Activated CD4-positive, alpha-beta T cell treated with anti-CD3 and anti-CD28 coated beads, Interleukin-2, amount 50 U/mL, for 16 hours (primary cell): ENCODE measurements around the gene SYT7.

ENCODE experiments used
- DNase-seq: peaks from one replicate; pipeline ENCODE4 v3.0.0-alpha.2; 2020

SYT7 gene

DNA sequence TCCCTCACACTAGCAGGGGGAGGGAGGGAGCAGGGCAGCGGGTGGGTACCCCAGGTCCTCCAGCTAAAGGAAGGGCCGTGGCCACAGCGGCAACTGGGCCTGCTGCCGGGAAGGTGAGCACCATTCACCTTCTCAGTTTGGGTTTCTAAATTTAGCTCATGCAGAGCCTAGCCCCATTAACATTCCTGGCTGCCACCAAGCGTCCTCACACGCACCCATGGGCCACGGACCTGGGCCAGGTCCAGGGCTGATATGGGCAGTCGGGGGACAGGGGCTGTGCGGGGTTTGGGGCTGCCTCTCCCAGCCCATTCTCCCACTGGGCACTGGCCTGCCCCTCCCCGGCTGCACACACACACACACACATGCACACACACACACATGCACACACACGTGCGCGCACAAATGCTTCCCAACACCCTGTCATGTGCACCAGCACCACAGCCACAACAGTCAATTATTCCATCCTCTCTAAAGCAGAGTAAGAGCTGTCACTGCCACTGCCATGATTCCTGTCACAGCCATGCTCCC lies 28.7 kb downstream of the SYT7 start:
- no peak for DNase-seq

DNA sequence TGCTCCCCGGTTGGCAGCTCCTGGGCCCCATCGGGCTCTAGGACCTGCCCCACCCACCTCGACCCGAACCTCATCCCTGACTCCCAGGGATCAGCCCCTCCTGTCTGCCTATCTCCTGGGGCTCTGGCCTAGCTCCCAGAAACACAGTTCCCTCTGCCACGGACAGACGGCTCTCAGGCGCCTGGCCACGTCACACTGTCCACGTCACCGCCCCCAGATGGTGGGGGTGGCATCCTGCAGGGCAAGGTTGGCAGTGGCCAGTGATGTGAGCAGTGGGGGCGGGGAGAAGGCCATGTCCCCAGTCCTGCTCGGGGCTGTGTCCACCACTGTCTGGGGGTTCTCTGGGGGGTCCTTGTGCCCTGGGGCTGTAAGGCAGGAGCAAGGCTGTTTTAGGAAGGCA lies 29.2 kb downstream of the SYT7 start:
- no peak for DNase-seq

DNA sequence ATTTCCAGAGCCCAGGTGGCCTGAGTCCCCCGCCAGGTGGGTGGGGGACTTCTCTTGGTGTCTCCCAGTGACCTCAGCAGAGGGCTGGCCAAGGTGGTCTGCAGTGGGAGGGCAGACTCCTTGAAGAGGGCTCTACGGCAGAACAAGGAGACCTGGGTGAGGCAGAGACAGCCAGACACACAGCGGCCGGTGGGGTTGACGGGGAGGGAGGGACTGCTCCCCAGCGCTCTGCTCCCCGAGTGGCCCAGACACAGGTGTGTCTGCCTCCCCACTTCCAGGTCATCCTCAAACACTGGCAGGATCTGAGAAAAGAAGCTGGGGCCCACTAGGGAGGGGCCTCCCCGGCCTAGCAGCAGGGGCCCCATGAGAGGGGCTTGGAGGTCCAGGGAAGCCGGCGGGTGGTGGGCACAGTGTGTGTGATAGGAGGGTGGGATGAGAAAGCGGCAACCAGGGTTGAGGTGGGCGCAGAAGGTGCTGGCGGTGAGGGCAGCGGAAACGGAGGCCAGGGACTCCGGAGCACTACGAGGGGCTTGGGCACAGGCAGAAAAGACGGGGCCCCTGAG lies 30.1 kb downstream of the SYT7 start:
- no peak for DNase-seq

DNA sequence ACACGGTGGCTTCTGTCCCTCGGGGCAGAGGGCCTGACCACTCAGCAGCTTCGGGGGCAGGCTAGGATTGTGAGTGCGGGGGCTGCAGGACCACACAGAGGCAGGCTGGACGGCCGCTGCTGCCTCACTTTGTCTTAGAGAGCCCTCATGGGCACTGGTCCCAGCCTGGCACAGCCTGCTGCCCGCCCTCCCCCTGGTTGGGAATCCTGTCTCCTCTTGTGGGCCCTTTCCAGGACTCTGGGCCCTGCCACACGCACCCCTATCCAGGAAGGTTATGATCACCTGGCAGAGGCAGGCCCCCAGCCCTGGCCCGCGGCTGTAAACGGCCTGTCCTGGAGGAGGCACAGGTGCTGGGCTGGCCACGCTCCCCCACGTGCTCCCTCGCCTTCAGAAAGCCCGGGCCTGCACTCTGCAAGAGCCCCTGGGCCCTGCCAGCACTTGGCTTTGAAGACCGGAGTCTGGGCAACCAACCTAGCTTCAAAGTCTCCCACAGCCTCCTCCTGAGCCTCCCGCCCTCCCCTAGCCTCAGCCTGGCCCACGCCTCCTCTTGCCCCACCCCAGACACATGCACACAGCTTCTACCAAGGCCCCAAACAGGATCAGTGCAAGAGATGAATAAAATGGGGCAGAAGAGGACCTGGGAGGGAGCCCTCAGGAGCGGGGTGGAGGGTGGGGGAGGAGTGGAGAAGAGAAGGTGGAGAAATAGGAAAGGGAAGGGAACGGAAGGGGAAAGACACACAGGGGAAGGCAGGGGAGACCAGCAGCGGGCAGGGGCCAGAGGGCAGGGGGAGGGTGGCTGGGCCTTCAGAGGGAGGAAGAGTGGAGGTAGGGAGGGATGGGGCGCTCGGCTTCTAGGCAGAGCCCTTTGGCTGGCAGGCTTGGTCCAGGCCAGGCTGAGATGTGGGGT lies 31.0 kb downstream of the SYT7 start:
- no peak for DNase-seq

DNA sequence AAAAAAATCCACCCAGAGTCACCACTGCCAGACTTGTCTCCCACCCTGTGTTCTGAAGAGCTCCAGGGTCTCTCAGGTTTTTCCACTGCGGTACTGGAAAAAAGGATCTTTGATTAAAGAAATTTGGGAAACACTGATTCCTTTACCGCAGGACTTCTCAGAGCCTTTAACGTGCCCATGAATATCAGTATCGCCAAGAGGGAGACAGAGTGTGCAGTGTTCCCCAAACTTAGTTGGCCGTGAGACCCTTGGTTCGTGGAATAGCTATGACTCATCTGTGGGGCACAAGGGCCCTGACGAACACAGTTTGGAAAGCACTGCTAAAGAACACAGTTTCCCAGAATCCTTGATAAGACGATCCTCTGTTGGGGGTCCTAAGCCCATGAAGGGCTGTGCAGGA lies 31.7 kb downstream of the SYT7 start:
- no peak for DNase-seq

DNA sequence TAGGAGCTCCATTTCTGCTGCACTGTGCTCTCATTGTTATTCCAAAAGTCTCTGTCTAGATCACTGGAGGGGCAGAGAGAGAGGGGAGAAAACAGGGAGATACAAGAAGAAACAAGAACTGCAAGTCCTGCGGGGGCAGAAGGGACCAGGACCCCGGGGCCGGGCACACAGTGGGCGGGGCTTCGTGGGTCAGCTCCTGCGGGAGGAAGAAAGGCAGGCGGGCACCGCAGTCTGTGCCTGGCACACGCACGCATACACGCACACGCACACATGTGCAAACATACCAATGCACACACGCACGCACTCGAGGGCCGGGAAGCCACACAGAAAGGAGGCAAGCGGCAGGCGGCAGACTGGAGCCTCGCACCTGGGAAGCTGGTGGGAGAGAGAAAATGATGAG lies 33.6 kb downstream of the SYT7 start:
- no peak for DNase-seq

DNA sequence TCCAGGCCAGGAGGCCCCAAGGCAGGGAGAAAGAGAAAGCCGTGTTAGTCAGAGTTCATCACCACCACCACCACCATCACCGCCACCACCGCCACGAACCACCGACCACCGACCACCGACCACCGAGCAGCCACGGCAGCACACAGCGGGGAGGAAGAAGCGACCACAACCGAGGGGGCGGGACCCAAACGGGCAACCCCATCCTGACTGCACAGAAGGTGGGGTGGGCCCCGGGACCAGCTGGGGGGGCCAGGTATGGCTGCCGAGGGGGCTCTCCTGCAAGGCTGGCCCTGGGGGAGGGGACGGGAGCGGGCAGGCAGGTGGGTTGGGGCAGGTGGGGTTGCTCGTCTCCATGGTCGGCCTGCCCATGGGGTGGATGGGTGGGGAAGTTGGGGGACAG lies 34.2 kb downstream of the SYT7 start:
- DNase-seq, result no peak

DNA sequence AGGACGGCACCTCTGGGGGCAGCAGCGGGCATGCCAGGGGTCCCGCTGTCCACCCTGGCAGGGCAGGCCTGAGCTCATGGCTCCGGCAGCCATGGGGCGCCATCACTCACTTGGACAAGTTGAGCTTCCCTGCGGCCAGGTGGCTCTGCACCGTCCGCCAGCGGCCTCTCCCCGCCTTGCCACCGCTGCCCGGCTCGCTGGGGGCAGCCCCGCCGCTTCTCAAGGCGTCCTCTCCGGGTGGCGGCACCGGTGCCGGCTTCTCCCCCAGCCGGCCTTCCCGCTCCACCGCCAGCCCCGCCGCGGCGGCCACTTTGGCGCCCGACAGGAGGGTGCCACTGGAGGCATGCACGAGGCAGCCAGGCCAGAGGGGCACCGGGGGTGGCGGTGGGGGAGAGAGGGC lies 35.0 kb downstream of the SYT7 start:
- DNase-seq, result no peak

DNA sequence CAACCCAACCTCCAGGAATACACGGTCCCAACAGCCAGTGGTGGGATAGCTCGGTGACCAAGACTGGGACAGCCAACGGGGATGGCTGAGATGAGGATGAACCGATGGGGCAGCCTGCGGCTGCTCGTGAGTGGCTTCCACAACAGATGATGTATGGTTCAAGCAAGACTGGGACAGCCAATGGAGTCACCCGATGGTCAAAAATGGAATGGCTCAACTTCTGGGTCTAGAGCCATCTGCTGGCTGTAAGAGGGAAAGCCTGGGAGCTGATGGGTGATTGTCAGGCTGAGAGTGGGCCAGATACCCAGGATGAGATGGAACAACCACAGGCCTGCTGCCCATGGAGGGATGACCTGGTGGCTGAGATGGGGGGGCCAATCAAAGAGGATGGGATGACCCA lies 35.5 kb downstream of the SYT7 start:
- peak; percentile 8 for DNase-seq

DNA sequence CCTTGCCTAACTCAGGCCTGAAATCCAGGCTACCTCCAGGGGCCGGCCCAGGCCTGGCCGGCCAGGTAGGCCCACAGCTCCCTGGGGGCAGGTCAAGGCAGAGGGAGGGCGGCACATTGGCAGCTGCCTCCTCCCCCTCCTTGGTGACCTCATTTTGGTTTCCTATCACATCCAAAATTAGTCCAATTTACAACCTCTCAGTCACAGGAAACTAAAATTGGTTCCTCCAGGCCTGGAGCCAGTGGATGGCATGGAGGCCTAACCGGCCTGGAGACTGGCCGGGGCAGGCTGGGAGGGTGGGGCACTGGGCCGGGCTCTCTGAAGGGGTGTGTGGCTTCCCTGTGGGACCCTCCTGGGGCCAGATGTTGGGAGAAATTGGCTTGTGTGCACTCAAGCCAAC lies 36.4 kb downstream of the SYT7 start:
- DNase-seq, result no peak

DNA sequence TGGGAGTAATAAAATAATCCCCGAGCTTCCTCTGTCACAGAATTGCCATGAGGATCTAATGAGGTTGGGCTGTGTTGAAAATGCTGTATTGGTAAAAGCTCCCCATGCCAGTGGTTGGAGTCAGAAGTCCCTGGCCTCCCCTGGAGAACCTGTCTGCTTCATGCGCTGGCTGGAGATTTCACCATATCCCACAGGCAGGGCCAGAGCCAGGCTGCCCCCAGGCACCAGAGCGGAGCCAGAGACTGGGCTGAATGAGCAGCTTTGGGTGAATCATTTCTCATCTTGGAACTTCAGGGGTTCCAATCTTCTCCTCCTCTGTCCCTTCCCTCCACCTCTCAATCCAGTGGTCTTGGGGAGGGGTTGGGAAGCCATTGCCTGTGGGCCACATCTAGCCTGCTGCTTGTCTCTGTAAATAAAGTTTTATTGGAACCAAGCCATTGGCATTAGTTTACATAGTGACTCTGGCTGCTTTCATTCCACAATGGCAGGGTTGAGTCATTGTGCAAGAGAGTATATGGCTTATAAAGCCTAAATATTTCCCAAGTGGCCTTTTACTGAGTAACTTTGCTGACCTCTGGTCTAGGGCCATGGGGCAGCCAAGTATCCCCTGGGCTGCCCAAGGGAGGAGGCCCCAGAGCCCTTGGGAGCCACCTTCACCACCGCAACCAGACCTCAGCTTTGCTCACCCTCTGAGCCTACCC lies 37.1 kb downstream of the SYT7 start:
- no peak for DNase-seq

DNA sequence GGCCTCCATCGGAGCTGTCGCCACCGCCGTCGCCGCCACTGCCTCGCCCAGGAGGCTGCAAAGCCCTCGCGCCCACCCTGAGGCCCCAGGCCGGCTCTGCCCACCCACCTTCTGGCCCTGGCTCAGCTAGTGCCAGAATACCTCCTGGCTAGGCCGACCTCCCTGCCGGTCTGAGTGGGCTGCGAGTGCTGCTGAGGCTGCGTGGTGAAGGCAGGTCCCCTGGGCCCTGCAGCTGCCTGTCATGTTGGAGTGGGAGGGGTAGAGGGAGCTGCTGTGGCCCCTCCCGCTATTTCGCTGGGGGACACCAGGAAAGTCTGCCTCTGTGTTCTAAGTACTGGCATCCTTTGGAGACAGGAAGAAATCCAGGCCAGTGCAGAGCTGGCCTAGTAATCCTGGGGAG lies 38.2 kb downstream of the SYT7 start:
- no peak for DNase-seq

DNA sequence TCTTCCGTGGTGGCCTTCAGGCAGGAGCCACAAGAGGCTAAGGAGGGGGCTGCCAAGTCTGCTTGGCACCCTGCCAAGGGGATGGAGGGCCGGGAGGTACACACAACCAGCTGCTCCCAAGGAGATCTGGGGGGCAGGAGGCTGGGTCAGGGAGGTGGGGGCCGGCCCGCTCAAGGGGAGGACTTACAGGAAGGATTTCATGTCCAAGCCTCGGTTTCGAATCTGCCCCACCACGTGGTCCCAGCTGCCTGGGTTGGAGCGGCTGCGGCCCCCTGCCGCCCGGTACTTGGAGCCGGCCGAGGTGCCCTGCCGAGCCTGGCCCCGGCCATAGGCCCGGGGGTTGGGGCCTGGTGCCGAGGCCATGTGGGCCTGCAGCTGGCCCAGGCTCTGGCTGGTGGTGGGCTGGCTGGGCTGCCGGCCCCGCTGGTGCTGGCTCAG lies 38.8 kb downstream of the SYT7 start:
- no peak for DNase-seq

DNA sequence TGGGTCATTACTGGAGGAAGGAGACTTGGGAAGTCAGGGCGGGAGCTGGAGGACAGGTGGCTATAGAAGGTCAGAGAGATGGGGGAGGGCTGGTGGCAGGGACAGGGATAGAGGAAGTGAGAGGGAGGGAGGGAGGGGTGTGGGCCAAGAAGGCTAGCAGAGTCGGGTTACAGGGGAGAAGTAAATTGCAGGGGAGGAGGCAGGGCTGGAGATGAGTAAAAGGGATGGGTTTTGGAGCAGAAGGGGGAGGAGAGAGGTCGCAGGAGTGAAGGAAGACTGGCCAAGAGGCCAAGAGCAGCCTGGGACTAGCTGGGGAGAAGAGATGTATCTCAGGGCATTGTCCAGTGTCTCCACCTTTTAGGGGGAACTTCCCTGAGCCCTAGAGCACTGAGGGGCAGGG lies 39.3 kb downstream of the SYT7 start:
- DNase-seq, result no peak

DNA sequence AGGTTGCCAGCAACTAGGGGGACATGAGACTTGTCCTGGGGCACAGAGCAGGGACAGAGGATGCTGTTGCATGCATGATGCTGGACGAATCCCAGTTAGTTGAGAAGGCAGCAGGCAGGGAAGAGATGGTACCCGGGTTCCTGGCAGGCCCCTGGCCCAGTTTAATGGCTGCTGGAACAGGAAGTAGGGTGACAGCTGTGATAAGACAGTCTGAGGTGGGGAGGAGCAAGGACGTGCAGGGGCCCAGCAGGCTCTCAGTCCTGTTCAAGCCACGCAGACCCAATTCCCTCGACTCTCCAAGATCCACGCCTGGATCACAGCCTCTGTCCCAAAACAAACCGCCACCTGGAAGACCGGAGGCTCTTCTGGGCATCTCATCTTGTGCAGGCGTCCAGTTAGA lies 40.3 kb downstream of the SYT7 start:
- DNase-seq, result no peak

DNA sequence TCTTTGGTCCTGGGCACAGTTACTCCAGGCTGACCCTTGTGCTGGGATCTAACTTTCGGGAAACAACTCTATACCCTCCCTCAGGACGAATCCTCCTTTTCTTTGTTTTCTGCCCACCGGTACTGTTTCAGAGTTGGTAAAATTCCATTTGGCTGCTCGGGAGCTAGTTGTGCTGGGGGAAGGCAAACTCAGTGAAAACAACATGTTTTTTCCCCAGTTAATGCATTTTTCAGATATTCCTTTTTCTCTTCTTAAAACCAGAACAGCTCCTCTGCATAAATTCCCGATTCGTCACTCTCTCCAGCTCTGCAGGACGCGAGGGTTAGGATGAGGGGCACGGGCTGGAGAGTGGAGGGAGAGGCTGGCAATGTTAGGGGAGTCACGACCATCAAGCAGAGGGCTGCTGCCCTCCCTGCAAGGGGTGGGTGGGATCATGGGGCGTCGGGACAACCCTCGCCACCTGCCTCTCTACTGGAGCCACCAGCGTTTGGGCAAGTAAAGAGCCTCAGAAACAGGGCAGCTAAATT lies 41.0 kb downstream of the SYT7 start:
- no peak for DNase-seq

DNA sequence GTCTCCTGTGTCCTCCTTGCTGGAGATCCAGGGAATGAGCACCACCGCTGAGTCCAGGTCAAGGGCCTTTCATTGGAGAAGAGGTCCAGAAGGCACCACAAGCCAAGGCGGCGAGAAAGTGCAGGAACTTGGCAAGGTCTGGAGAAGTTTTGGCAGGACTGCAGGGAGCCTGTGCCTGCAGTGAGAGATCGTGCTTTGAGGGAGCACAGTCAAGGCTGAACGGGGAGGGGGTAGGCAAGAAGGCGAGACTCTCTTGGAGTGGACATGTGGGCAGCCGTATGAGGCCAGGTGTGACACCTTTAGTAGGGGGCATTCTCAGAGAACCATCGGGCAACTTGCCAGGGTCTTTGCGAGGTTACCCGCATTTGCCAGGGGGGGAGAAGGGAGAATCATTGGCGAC lies 41.9 kb downstream of the SYT7 start:
- no peak for DNase-seq

DNA sequence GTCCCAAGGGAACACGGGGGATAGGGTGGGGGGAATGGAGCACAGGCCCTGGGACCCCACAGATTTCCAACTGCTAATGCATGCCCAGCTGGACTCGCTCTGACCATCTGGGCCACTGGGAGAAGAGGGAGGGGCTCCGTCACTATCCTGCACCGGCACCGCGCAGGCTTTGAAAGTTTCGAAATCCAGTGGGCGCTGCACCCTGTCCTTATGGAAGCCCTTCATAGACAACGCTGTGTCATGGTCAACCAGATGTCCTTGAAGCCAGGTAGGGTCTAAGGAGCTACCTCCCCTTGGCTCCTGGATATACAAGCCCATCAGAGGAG lies 42.3 kb downstream of the SYT7 start:
- no peak for DNase-seq

DNA sequence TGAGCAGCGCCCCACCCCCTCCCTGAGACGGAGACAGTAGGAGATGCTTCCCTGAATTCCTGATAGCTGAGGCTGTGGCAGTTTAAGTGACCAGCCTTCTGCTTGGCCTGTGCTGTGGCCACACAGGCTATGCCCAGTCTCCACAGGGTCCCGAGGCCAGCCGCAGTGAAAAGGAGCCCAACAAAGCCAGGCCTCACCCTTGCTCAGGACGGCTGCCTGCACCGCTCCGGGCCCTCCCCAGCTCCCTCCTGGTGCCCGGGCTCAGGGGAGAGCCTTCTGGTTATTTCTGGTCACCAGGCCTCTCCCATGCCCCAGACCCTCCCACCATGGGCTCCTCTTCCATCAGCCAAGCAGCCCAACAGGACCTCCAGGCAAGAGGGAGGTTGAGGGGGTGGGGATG lies 43.5 kb downstream of the SYT7 start:
- DNase-seq, result no peak

DNA sequence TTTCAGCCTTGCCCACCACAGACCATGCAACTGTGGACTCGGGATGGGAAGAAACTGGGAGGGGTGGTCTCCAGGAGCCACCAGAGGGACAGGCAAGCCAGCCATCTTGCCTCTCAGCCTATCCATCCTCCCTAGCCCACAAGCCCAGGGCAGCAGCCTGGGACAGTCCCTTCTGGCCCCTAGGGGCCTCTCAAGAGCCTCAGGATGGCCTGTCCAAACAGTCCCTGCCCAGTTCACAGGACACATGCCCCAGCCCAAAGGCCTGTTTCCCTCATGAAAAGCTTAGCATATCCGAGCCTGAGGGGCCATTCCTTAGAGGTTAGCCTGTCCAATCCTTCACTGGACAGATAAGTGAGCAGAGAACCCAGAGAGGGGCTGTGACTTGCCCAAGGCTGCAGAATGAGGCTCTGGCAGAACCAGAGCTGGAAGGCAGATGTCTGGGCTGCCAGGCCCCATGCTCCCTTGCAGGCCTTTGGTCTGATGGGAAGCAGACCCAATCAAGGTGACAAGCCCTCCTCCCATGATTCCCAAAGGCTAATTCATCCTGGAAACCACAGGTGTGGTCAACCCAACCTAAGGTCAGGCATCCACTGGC lies 44.1 kb downstream of the SYT7 start:
- no peak for DNase-seq

DNA sequence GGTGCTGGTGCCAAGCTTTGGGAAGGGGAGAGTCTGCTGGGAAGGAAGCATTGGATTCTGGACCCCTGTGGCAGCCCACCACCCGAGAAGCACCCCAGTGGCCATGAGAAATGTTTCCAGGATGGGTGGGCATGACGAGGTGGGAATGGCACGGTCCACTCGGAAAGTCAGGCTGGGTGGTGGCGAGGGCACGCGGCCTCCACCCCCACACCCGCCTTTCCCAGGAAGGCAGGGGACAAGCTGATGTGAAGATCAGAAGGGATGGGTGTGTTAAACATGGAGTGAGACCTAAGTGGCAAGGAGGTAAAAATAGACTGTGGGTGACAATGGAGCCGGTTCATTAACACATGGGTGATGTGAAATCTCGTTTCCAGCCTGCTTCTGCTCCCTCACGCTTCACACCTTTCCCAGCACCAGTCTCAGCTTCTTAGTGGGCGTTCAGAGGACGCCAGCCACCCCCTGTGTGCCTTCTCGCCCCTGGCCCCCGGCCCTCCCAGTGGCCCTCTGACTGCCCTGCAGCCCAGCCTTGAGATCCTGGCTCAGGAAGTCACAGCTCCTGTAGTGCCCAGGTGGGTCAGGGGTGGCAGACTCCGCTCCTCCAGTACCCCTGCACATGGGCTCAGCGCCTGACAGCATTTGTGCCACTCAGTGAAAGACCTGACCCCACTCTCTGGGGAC lies 44.7 kb downstream of the SYT7 start:
- no peak for DNase-seq

DNA sequence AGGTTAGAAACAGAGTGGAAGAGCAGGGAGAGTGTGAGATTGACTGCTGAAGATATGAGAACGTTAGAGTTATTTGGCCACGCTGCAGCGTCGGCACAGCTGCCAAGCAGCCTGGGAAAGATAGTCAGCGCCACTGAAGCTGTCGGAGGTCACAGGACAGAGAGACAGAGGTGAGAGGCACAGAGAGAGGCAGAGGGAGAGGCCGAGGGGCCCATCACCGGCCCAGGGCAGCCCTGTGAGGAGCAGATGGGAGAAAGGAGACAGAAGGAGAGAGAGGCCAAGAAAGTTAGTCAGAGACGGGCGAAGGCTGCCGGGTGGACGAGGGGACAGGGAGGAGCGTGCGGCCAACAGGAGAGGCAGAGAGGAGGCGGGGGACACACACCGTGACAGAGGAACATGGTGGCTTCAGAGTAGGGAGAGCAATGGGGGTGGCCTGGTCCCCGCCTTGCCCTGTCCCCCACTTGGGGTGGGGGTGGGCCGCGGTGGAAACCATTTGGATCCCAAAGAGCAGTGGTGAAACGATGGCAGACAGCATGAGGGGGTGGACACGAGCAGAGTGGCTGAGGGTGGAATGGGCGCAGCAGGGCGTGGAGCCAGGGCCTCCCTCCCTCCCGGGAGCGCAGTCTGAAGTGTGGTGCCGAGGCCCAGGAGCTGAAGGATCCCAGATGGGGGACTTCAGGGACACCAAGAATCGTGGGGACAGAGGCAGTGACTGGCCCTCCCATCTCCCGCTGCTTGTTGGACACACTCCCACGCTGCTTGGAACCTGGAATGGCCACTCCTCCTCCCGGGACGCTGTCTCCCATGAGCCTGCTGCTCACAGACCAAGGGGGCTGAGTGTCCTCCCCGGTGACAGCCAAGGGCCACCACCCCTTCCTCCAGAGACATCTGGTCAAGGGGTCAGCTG lies 45.7 kb downstream of the SYT7 start:
- no peak for DNase-seq
